GM18951 (cell line): ENCODE measurements around the gene EIF2S2.

Experiments used
- POLR2A ChIP-seq: IDR thresholded peaks from 4 replicates; pipeline ENCODE4 v1.6.1; 2011; ENCODE audit warnings: mild to moderate bottlenecking; ENCODE audit not compliant: insufficient read length, insufficient read depth; ENCODE audit errors: extremely low read depth
- in situ Hi-C: fragments of 300-500 bp; cut with MboI; formaldehyde crosslinking; loops from one replicate; pipeline ENCODE4 v1.12.0; 2022; ENCODE audit warnings: low sequenced_read_pairs, mixed read lengths, inconsistent platforms; ENCODE audit not compliant: unreplicated experiment

Gene EIF2S2

GRCh38 chr20:34131491-34131890 lies 19.4 kb upstream of the EIF2S2 start:
- no peak for TF ChIP-seq POLR2A

GRCh38 chr20:34129518-34130162 lies 17.6 kb upstream of the EIF2S2 start:
- in situ Hi-C loops, result loop anchor here (25.0 kb wide), 1 partner anchor 667 kb away; no protein-coding TSS in a partner anchor
- TF ChIP-seq POLR2A, result no peak

More at GRCh38 chr20:34131491-34131890, 19.4 kb upstream of the EIF2S2 start:
- in situ Hi-C loops, result loop anchor here (25.0 kb wide), 1 partner anchor 669 kb away; no protein-coding TSS in a partner anchor

GRCh38 chr20:34127792-34128191 lies 15.7 kb upstream of the EIF2S2 start:
- no peak for TF ChIP-seq POLR2A
- in situ Hi-C loops, result loop anchor here (25.0 kb wide), 1 partner anchor 665 kb away; no protein-coding TSS in a partner anchor

- in situ Hi-C loops, result loop anchor here (25.0 kb wide), 1 partner anchor 662 kb away; no protein-coding TSS in a partner anchor
- TF ChIP-seq POLR2A, result no peak
Measured at GRCh38 chr20:34124469-34125249, 12.6 kb upstream of the EIF2S2 start.

- in situ Hi-C loops, result no loop called here
- no peak for TF ChIP-seq POLR2A
Measured at GRCh38 chr20:34123309-34123708, 11.3 kb upstream of the EIF2S2 start.

DNA sequence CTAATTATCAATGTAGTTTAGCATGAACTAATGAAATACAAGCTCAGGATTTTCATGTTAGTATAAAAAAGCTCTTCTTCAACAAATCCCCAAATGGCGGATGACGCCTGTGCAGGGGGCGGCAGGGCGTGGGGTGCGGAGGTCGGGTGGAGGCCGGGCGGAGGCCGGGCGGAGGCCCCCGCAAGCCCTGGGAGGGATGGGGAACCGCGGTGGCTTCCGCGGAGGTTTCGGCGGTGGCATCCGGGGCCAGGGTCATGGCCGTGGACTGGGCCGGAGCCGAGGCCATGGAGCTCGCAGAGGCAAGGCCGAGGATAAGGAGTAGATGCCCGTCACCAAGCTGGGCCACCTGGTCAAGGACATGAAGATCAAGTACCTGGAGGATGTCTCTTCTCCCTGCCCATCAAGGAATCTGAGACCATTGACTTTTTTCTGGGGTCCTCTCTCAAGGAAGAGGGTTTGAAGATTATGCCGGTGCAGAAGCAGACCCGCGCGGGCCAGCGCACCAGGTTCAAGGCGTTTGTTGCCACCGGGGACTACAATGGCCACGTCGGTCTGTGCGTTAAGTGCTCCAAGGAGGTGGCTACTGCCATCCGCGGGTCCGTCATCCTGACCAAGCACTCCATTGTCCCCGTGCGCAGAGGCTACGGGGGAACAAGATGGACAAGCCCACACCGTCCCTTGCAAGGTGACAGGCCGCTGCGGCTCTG lies 10.4 kb upstream of the EIF2S2 start:
- no peak for TF ChIP-seq POLR2A

GRCh38 chr20:34120213-34120612 lies 8.2 kb upstream of the EIF2S2 start:
- TF ChIP-seq POLR2A, result no peak
- in situ Hi-C loops, result no loop called here

More for the DNA sequence above, 10.4 kb upstream of the EIF2S2 start:
- in situ Hi-C loops, result no loop called here

DNA sequence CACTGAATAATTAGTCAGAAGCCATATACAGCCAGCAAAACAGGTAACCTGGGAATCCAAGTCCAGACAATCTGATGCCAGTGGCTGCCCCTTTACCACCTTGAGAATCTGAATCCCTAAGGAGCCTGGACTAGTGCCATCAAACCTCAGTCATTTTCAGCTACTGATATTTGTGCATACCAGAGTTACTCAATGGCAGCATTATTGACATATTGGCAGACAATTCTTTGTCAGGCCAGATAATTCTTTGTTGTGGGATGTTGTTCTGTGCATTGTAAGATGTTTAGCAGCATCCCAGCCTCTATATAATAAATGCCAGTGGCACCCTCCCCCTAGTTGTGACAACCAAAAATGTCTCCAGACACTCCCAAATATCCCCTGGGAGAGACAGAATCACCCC lies 3.2 kb upstream of the EIF2S2 start:
- TF ChIP-seq POLR2A, result no peak
- in situ Hi-C loops, result no loop called here

- no peak for TF ChIP-seq POLR2A
- in situ Hi-C loops, result no loop called here
Measured at GRCh38 chr20:34114809-34115208, 2.8 kb upstream of the EIF2S2 start.

DNA sequence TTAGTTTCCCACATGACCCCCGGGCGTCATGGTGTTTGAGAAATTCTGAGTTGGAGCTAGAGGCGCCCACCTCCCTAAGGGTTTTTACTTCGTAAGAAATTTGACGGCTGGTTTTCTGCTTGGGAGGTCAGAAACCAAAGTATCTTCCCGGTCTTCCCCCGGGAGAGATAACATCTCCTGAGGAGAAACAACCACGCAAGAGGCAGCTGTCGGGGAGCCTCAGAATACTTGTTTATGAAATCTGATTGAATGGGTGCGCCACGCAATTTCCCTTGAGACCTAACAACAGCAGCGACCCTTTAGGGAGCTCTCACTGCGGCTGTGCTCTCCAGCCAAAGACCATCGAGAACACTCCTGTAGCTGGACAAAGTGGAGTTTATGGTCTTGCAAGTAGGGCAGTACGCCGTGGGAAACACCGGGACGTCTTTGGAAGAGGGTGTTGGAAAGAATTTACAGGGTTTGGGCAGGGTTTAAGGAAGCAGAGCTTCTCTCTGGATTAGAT lies 608 bp upstream of the EIF2S2 start:
- in situ Hi-C loops, result no loop called here
- TF ChIP-seq POLR2A, result no peak

- TF ChIP-seq POLR2A, result no peak
- in situ Hi-C loops, result no loop called here
Measured at GRCh38 chr20:34110745-34111641, 1.1 kb downstream of the EIF2S2 start.

DNA sequence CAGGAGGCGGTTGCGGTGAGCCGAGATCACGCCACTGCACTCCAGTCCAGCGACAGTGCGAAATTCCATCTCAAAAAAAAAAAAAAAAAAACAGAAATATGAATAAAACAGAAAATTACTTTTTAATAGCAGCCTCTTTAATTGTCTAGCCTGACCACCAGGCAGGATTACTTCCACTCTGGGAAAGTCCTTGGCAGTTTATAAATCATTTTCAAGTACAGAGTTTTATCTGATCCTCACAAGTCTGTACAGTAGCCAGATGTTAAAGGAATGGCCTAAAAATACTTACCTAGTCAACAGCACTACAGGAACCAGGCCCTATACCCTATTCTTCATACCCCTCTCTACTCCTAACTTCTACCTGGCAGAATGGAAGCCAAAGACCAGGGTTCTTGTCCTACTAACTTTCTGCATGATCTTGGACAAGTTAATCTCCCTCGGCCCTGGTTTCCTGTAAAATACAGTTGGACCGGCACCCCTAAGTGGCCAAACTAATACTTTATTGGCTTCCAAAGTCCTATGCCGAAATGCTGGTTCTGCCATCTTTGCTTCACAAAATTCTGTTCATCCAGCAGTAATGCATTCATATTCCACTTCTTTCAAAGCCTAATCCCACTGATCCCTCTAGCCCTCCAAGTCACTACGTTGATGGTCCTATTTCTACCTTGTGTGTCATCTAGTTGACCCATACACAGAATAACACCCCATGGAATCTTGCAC lies 1.9 kb downstream of the EIF2S2 start:
- no peak for TF ChIP-seq POLR2A
- in situ Hi-C loops, result no loop called here
